NCI-H526 (cell line): ENCODE results near the gene SNX9.
"Not testable (repeated sequence)": the region's sequence is repeated elsewhere in the genome, so short reads cannot be mapped to it uniquely, and the experiment has no call there.

ENCODE experiments used
- DNase-seq, 2 experiments: peaks; one replicate each; lab custom pipeline; 2025; lab: John Stamatoyannopoulos, UW

SNX9 gene

DNA sequence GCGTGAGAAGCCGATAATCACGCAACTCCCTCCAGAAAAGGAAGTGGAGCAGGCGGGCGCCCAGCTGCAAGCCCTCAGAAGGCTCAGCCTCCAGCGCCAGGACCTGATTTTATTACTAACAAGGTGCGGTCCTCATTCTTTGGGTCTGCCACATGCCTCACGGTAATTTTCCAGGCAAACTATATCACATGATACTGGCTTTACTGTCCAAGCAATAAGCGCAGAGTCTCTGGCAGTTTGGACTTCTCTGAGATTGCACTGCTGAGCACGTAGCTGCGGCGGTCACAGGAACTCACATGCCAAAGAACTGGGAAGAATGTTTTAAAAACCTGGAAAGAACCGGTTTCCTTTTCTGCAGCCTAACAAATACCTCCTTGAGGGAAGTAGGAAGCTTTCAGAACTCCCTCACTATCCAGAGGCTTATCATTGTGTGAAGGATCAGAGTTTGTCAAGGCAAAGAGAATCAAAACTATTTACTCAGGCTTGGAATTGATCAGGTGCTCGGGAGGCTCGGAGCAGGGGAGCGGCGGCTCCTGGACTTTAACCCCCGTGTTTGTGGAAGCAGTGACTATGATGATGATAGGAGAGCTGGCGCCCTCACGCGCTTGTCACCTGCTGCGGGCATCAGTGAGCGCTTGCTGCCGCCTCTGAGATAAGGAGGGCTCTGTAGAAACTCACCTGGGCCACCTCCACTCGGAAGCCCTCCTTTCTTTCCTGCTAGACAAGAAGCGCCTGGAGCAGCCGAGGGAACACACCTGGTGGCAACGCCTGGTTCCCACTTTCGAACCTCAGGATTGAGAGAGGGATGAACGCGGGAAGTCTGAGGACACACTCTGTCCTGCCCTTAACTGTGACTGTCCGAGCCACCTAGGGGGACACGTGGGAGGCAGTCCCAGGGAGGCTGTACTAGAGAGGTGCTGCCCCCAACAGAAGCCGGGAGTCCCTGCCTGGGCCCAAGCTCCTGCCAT lies 131.4 kb downstream of the SNX9 start:
- DNase-seq = peak; percentile 82 to 88

DNA sequence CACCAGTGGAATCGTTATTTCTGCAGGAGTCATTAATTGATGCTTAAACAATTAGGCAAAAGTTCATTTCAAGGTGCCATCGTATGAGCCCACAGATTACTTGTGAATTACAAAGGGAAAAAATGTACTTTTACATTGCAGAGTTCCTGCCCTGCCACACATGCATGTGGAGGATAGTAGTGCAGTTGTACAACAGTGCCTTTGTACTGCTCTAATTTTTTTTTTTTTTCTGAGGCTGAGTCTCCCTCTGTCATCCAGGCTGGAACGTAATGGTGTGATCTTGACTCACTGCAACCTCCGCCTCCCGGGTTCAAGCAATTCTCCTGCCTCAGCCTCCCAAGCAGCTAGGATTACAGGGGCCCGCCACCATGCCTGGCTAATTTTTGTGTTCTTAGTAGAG lies 132.6 kb downstream of the SNX9 start:
- no peak for DNase-seq

DNA sequence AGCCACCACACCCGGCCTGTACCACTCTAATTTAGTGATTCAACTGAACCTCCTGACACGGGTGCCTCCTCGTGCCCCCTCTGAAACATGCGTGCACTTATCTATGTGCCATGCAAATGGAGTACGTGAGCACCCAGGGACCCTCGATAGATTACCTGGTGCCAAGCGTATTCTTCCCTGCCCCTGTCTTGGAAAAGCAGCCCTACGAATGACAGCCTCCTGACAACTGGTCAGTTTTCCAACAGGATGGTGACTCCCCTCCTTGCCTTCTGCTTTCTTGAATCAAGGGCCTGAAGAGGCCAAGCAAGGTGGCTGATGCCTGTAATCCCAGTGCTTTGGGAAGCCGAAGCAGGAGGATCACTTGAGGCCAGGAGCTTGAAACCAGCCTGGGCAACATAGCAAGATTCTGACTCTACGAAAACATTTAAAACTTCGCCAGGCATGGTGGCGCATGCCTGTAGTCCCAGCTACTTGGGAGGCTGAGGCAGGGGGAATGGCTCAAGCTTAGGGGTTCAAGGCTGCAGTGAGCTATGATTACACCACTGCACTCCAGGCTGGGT lies 133.2 kb downstream of the SNX9 start:
- no peak for DNase-seq

DNA sequence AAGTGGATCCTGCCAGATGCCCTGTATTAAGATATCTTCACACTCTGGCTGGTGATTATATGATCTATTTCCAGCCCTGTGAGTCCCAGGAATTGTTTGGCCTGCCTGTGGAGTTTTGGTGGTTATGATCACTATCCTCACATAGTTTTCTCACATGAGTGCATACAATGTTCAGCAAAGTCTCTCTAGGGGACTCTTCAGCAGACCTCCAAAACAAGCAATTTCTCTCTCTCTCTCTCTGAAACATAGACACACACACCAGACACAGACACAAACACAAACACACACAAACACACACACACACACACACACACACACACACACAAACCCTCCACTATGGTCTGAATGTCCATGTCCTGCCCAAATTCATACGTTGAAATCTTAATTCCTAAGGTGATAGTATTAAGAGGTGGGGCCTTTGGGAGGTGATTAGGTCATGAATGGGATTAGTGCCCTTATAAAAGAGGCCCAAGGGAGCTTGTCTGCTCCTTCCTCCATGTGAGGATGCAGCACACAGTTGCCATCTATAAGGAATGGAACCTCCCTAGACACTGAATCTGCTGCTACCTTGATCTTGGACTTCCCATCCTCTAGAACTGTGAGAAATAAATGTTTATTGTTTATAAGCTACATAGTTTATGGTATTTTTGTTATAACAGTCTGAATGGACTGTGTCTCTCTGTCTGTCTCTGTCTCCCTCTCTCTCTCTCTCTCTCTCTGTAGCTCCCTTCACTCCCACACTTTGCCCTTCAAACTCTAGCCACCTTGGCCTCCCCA lies 136.6 kb downstream of the SNX9 start:
- no peak for DNase-seq

- DNase-seq = no peak
Measured at GRCh38 chr6:157961153-157961831, 138.2 kb downstream of the SNX9 start.

DNA sequence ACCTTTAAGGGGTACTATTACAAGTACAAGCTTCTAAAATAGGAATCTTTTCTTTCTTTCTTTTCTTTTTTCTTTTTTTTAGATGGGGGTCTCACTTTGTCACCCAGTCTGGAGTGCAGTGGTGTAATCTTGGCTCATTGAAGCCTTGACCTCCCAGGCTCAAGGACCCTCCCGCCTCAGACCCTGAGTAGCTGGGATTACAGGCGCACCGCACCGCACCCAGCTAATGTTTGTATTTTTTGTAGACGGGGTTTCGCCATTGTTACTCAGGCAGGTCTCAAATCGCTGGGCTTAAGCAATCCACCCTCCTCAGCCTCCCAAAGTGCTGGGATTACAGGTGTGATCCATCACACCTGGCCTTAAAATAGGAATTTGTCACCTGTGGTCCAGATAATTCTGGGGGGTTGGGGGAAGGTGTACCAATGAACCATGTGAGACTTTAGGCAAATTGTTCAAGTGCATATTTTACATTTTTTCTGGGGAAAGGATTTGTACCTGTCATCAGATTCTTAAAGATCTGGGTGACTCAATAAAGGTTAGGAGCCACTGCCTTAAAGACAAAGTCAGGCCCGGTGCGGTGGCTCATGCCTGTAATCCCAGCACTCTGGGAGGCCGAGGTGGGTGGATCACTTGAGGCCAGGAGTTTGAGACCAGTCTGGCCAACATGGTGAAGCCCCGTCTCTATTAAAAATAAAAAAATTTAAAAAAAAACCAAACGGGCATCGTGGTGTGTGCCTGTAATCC lies 139.0 kb downstream of the SNX9 start:
- no peak for DNase-seq

DNA sequence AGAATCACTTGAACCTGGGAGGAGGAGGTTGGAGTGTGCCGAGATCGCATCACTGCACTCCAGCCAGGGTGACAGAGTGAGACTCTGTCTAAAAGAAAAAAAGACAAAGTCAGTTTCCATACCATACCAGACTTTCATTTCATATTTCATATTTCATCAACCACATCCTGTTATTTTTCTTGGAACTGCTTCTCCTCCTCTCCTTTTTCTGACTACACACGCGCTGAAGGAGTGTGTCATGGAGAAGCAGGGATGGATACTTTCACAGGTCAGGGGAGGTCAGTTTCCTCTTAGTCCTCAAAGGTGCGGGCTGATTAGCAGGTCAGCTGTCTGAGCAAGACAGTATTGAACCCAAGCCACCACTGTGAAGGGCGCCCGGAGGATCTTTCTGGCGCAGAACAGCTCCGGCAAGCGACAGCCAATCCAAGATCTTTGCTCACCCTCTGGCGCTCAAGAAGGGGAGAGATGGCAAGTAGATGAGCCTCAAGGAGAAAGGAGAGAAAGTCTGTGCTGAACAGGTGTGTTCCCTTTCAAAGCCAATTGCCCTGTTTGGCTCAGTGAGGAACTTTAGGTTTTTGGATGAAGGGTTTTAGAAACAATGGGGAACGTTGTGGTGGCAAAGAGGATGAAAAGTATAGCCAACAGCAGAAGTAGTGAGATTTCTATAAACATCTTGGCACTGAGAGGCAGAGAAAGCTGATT lies 139.7 kb downstream of the SNX9 start:
- DNase-seq = no peak

GRCh38 chr6:157964100-157964499 lies 141.1 kb downstream of the SNX9 start:
- no peak for DNase-seq

DNA sequence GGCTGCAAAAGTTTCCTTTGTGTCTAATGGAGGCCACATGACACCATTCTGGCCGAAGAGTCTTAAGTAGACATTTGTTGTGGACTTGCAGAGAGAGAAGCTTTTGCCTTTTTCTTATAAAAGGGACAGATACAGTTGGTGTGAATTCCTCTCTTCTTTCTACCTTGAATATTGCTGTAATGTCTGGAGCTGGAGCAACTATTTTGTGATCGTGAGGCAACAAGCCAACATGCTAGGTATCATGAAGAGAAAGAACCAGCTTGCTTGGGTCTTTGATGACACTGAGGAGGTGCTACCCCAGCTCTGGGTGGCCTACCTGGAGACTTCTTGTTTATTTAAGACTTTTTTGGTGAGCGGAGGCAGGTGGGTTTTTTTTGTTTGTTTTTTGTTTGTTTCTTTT lies 142.3 kb downstream of the SNX9 start:
- no peak for DNase-seq

- no peak for DNase-seq
Measured at GRCh38 chr6:157966589-157966977, 143.5 kb downstream of the SNX9 start.

GRCh38 chr6:157967020-157967419 lies 144.0 kb downstream of the SNX9 start:
- DNase-seq = peak; percentile 67 to 84

DNA sequence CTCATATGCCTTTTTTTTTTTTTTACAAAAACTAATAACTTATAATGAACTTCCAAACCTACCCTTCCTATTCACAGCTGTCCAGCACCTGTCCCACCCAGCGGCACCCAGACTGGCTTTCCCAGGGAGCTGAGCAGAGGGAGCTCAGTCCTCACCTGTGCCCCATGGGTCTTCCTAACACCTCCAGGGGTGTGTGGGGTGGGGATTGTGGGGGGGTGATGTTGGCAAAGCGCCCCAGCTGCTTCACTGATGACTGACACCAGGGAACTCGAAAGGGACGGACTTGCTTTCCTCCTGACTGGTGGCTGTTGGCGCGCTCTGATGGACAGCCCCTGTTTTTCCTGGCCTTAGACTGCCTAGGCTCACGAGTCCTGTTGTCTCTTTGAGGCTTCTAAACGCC lies 144.4 kb downstream of the SNX9 start:
- no peak for DNase-seq

GRCh38 chr6:157972177-157972576 lies 149.1 kb downstream of the SNX9 start:
- not testable (repeated sequence) for DNase-seq

DNA sequence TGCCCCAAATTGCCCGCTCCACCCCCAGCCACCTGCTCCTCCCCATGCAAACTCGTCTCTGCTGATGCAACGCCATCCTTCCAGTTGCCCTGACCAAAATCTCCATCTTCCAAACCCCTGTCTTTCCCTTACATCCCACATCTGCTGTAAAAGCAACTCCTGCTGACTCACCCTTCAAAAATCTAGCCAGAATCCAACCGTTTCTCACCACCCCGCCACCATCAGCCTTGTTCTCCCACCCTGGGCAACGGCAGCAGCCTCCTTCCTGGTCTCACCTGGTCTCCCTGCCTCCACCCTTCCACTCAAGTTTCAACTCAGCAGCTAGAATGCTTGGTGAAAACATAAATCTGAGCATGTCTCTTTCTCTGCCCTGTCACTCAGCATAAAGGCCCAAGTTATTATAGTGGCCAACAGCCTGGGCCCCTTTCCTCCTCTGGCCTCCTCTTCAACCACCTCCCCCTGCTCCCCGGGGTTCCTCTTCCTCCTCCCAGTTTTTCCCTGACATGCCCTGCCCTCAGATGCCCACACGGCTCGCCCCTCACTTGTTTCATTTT lies 151.4 kb downstream of the SNX9 start:
- DNase-seq = no peak

GRCh38 chr6:157974967-157975366 lies 151.9 kb downstream of the SNX9 start:
- DNase-seq = no peak

DNA sequence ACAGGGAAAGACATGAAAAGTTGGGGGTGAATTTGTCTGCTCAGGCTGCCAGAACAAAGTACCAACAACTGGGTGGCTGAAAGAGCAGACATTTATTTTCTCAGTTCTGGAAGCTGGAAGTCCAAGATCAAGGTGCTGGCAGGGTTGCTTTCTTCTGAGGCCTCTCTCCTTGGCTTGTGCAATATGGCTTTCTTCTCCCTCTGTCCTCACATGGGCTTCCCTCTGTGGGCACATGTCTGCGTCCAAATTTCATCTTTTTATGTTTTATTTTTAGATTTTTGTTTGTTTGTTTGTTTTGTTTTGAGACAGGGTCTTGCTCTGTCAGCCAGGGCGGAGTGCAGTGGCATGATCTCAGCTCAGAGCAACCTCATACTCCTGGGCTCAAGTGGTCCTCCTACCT lies 152.4 kb downstream of the SNX9 start:
- no peak for DNase-seq

- DNase-seq = no peak
Measured at GRCh38 chr6:157976345-157977175, 153.5 kb downstream of the SNX9 start.

- DNase-seq = no peak
Measured at GRCh38 chr6:157977176-157977804, 154.2 kb downstream of the SNX9 start.
